Measurements from ENCODE around the gene C19orf81. TPM values are rescaled to one million over a fixed set of nuclear protein-coding genes. Genes with fewer than 3 reads are reported as not detected.
"Not testable (repeated sequence)": the region's sequence is repeated elsewhere in the genome, so short reads cannot be mapped to it uniquely, and the experiment has no call there.

Gene C19orf81
- total and polyA plus RNA-seq, 10 donors: not detected

GRCh38 chr19:50602935-50603334, 46.3 kb upstream of the C19orf81 start:
- no peak for TF ChIP-seq POLR2A (IDR thresholded peaks at IDR 0.05)
- TF ChIP-seq POLR2AphosphoS5 (IDR thresholded peaks at IDR 0.05): no peak
- TF ChIP-seq, protein P1, sequence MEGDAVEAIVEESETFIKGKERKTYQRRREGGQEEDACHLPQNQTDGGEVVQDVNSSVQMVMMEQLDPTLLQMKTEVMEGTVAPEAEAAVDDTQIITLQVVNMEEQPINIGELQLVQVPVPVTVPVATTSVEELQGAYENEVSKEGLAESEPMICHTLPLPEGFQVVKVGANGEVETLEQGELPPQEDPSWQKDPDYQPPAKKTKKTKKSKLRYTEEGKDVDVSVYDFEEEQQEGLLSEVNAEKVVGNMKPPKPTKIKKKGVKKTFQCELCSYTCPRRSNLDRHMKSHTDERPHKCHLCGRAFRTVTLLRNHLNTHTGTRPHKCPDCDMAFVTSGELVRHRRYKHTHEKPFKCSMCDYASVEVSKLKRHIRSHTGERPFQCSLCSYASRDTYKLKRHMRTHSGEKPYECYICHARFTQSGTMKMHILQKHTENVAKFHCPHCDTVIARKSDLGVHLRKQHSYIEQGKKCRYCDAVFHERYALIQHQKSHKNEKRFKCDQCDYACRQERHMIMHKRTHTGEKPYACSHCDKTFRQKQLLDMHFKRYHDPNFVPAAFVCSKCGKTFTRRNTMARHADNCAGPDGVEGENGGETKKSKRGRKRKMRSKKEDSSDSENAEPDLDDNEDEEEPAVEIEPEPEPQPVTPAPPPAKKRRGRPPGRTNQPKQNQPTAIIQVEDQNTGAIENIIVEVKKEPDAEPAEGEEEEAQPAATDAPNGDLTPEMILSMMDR (IDR thresholded peaks at IDR 0.05 in 8 of 11, conservative IDR thresholded peaks at IDR 0.05 in 3 of 11): no peak
- Histone ChIP-seq H3K4me3 (no peak overlapping the region), H3K36me3 (no peaks in the 10 kb centered on the region), H3K4me1 (peaks cover 0 to 8% (median 0%) of the 10 kb centered on the region in 6 donors), H3K27me3 (replicated peaks in 1 of 7) (peaks cover 0 to 78% (median 27%) of the 10 kb centered on the region in 7 donors), H3K9me3 (peaks cover 0 to 4% (median 0%) of the 10 kb centered on the region in 8 donors), H3K27ac (no peak overlapping the region)
- intact Hi-C loops (cut with DNase I; ENCODE audit: low total_unique reads): no loop called here
- 84 to 91% (median 86%) methylated on average over 4 of the region's 4 CpGs for WGBS, 5 donors
- DNase-seq: no peak

DNA sequence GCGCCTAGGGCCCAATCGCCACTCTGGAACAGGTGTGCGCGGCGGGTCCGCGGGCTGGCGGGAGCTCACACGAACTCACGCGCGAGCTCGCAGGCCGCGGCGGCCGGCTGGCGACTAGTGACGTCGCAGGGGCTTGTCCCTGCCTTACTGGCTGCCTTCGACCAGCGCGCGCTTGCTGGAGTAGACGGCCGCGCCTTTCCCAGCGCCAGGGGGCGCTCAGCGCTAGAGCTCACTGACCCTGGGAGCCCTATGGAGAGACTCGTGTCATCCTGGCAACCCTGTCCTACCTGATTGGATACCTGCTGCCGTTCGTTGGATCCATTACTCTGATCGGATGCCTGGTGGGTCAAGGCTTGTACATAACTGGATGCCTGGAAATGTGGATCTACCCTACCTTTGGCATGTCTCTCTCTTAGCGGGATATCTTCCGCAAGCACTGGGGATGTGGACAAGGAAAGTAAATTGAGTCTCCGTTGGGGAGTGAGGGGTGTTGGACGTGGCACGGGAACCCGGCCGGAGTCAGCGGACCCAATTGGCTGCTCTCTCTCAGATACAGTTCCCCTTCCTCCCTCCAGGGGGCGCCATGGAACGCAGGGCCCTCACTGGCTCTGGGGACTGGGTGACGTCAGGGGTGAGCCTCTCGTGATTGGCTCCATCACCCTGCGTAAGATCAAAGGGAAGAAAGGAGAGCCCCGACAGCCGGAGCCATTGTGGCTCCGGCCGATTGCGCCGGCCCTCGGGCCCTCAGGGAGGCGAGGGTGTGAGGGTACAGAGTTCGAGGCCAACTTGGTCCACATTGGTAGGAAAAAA, 44.8 kb upstream of the C19orf81 start:
- intact Hi-C loops (cut with DNase I; ENCODE audit: low total_unique reads); H3K27ac ChIP-seq; DNase-seq; H3K36me3 ChIP-seq; H3K4me3 ChIP-seq: not testable (repeated sequence)
- Histone ChIP-seq H3K27me3 (replicated peaks in 1 of 7) (peaks cover 0 to 80% (median 28%) of the 10 kb centered on the region in 7 donors), H3K4me1 (peaks cover 0 to 13% (median 0%) of the 10 kb centered on the region in 6 donors), H3K9me3 (peaks cover 0 to 11% (median 0%) of the 10 kb centered on the region in 8 donors)
- 45 to 78% (median 70%) methylated on average over 16 to 48 of the region's 56 CpGs; no CpG with 5 or more reads in 1 of the 5 donors for WGBS, 5 donors

DNA sequence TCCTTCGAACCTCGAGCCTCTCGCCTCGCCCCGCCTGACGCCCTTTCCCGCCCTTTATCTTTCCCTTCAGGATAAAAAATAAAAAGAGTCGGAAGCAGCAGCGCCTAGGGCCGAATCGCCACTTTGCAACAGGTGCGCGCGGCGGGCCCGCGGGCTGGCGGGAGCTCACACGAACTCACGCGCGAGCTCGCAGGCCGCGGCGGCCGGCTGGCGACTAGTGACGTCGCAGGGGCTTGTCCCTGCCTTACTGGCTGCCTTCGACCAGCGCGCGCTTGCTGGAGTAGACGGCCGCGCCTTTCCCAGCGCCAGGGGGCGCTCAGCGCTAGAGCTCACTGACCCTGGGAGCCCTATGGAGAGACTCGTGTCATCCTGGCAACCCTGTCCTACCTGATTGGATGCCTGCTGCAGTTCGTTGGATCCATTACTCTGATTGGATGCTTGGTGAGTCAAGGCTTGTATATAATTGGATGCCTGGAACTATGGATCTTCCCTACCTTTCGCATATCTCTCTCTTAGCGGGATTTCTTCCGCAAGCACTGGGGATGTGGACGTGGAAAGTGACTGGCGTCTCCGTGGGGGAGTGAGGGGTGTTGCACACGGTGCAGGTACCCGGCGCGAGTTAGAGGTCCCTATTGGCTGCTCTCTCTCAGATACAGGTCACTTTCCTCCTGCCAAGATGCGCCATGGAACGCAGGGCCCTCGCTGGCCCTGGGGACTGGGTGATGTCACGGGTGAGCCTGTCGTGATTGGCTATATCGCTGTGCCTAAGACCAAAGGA, 43.0 kb upstream of the C19orf81 start:
- intact Hi-C loops (cut with DNase I; ENCODE audit: low total_unique reads); H3K4me3 ChIP-seq: not testable (repeated sequence)

GRCh38 chr19:50607388-50607787, 41.9 kb upstream of the C19orf81 start:
- 70 to 75% (median 73%) methylated on average over 20 of the region's 20 CpGs for WGBS, 5 donors
- H3K4me3 ChIP-seq: no peak overlapping the region
- H3K27me3 ChIP-seq (replicated peaks in 1 of 7): peaks cover 0 to 62% (median 23%) of the 10 kb centered on the region in 7 donors
- no peak for TF ChIP-seq POLR2A (IDR thresholded peaks at IDR 0.05)
- no peak for TF ChIP-seq POLR2AphosphoS5 (IDR thresholded peaks at IDR 0.05)
- TF ChIP-seq, protein P1 (IDR thresholded peaks at IDR 0.05 in 8 of 11, conservative IDR thresholded peaks at IDR 0.05 in 3 of 11): no peak
- intact Hi-C loops (cut with DNase I; ENCODE audit: low total_unique reads): no loop called here
- peaks cover 0 to 11% (median 0%) of the 10 kb centered on the region in 8 donors for H3K9me3 ChIP-seq
- peaks cover 0 to 13% (median 0%) of the 10 kb centered on the region in 6 donors for H3K4me1 ChIP-seq
- DNase-seq: peak; percentile 30
- no peak overlapping the region for H3K27ac ChIP-seq
- H3K36me3 ChIP-seq: no peaks in the 10 kb centered on the region

More for the DNA sequence above, 43.0 kb upstream of the C19orf81 start:
- H3K9me3 ChIP-seq: peaks cover 0 to 11% (median 0%) of the 10 kb centered on the region in 8 donors
- H3K27ac ChIP-seq, H3K36me3 ChIP-seq, DNase-seq: not testable (repeated sequence)
- H3K4me1 ChIP-seq: peaks cover 0 to 13% (median 0%) of the 10 kb centered on the region in 6 donors
- WGBS, 5 donors: 36 to 79% (median 48%) methylated on average over 20 to 48 of the region's 58 CpGs
- peaks cover 0 to 74% (median 28%) of the 10 kb centered on the region in 7 donors for H3K27me3 ChIP-seq (replicated peaks in 1 of 7)

All from spleen (tissue), 11 donors.